Measurements from ENCODE around the gene AZI2.

- no peak for TF ChIP-seq CTCF (IDR thresholded peaks at IDR 0.05)
- no peak for TF ChIP-seq EP300 (IDR thresholded peaks at IDR 0.05; ENCODE audit: low read depth)
- TF ChIP-seq POLR2A (IDR thresholded peaks at IDR 0.05): no peak
Measured at GRCh38 chr3:28343144-28343543, 5.5 kb downstream of the AZI2 start.
